HG03159 (cell line): Measurements from ENCODE around the gene DRC7.
"Not testable (repeated sequence)": the region's sequence is repeated elsewhere in the genome, so short reads cannot be mapped to it uniquely, and the experiment has no call there.

ENCODE experiments used
- ATAC-seq: cut with Tn5 transposase; IDR thresholded peaks from one replicate; pipeline ENCODE4 v1.9.1; 2021; ENCODE audit warnings: mild to moderate bottlenecking, moderate library complexity; ENCODE audit not compliant: unreplicated experiment

DRC7 gene

DNA sequence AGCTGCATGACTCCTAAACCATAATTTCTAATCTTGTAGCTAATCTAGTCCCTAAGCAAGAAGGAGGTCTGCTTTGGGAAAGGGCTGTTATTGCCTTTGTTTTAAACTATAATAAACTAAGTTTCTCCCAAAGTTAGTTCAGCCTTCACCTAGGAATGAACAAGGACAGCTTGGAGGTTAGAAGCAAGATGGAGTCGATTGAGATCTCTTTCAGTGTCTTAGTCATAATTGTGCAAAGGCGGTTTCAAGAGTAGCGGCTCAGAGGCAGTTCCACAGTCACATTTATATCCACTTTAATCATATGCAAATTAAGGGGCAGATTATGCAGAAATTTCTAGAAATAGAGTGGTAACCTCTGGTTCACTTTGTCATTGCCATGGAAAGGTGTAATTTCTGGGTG lies 17.4 kb downstream of the DRC7 start:
- ATAC-seq: no peak

DNA sequence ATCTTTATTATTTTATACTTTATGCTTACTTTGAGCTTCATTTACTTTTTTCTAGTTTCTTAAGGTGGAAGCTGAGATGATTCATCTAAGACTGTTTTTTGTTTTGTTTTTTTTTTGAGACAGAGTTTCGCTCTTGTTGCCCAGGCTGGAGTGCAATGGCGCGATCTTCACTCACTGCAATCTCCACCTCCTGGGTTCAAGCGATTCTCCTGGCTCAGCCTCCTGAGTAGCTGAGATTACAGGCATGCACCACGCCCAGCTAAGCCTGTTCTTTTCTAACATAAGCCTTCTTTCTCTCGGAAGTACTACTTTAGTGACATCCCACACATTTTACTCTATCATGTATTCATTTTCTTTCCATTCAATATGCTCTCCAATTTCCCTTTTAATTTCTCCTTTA lies 18.0 kb downstream of the DRC7 start:
- ATAC-seq: not testable (repeated sequence)

DNA sequence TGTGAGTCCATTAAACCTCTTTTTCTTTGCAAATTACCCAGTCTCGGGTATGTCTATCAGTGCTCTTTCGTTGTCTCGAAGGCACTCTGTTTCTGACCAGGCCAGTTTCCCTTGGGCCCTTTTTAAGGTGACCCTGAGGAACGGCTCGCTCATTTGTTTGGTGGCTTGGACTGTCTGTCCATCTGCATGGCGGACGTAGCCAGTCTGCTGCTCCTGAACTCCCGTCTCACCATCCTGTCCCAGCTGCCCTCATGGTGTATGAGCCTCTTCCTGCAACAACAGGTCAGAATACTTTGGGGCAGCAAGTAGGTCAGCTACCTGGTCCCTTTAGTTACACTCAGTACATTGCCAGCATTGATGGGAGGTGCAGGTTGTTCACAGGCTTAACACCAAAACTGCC lies 19.0 kb downstream of the DRC7 start:
- no peak for ATAC-seq

DNA sequence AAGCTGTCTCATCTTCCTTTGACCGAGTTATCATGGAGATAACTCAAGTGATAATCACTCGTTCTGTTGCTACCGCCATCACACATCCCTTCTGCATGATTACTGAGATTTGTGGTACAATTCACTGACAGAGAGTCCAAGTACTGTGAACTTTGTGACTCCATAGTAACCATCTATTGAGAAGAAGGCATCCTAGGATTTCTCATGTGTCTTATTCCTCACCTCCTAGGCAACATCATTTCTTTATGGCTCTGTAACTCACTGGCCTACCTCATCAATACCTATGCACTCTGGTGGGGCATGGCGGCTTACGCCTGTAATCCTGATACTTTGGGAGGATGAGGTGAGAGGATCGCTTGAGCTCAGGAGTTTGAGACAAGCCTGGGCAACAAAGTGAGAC lies 19.4 kb downstream of the DRC7 start:
- no peak for ATAC-seq

DNA sequence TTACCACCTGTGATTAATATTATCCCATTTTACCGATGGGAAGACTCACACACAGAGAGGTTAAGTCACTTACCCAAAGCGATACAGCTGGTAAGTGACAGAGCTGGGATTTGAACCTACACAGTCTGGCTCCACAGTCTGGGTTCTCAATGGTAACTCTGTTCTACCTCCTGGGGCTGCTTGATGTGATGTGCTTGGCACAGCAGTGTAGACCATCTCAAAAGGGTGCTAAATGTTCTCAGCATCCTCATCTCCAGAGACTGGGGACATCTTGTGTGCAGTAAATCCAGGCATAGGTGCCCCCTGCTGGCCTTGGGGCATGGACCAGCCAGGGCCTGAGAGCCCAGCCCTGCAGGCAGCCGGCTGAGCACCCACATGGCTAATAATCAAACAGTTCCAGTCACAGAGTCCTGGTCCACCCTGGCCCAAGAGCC lies 25.6 kb downstream of the DRC7 start:
- no peak for ATAC-seq

DNA sequence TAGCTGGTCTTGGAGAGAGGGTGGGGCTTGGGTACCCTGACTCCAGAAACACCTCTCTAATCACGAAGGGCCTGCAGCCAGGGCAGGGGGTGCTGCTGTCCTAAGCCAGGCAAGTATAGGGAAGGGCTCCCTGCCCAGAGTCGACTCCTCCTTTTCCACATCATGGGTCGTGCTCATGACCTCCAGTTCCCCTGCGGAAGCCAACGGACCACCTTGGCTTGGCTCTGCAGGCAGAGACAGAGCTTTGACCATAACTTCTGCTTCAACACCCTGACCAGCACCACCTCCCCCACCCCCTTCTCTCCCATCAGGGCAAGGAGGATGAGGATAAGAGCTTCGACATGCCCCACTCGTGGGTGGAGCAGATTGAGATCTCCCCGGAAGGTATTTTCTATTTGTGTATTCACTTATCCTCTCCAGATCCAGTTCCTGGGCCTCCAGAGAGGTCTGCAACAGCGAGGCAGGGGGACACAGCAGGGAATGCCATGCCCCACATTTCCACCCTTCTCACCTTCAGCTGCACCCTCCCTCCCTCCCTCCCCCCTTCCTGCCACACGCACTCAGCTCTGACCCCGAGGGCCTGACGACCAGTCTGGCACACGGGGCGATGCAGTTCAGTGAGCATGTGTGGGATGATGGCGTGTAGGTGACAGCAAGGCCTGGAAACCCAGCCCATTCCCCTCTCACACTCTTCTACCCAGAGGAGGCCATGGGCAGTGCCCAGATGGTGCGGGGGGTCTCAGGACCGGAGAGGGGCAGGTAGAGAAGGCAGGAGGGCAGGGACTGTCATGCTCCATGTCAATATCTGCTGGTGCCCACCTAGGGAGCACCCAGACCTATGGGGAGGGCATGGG lies 27.0 kb downstream of the DRC7 start:
- ATAC-seq: no peak

DNA sequence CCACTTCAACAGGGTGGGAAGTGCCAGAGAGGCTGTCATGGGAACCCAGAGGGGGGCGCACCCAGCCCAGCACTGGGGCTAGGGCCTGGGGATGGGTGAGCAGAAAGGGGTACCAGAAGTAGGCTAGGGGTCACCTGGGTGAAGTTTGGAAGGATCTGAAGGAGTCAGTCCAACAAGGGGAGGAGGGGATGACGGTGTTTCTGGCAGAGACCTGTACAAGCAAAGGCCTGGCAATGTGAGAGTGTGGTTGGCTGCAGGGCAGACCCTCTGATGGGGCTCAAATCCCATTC lies 27.5 kb downstream of the DRC7 start:
- ATAC-seq: no peak

DNA sequence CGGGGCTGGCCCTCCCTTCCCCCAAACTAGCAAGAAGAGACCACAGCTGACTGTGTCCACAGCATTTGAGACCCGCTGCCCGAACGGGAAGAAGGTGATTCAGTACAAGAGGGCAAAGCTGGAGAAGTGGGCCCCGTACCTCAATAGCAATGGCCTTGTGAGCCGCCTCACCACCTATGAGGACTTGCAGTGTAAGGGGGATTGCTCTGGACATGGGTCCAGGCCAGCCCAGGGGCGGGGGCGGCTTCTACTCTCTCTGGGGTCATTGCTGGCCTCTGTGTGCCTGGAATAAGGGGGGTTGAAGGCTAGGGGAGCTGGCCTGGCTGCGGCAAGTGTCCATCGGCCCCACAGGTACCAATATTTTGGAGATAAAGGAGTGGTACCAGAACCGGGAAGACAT lies 28.0 kb downstream of the DRC7 start:
- no peak for ATAC-seq

DNA sequence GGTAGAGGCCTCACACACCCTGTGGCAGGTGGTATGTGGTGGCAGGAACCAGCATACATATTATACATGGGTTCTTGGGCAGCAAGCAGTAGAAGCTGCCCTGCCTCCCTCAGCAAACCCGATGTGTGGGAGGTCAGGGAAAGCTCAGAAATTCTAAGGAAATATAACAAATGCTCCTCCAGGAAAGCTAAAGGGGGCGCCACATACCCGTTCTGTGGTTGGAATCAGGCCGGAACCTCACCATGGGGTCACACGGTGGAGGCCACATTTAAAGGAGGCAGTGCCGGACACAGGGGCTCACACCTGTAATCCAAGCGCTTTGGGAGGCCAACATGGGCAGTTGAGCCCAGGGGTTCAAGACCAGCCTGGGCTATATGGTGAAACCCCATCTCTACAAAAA lies 28.6 kb downstream of the DRC7 start:
- ATAC-seq: no peak

DNA sequence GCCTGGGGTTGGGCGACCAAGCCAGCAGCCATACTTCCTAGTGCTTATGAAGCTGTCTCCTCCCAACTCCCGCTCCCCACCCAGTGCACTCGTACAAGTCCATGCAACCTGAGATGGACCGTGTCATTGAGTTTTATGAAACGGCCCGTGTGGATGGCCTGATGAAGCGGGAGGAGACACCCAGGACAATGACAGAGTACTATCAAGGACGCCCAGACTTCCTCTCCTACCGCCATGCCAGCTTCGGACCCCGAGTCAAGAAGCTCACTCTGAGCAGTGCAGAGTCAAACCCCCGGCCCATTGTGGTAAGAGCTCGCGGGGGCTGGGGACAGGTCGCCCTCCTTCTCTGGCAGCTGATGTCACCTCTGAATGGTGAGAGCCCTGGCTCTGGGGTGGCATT lies 29.9 kb downstream of the DRC7 start:
- ATAC-seq: no peak

DNA sequence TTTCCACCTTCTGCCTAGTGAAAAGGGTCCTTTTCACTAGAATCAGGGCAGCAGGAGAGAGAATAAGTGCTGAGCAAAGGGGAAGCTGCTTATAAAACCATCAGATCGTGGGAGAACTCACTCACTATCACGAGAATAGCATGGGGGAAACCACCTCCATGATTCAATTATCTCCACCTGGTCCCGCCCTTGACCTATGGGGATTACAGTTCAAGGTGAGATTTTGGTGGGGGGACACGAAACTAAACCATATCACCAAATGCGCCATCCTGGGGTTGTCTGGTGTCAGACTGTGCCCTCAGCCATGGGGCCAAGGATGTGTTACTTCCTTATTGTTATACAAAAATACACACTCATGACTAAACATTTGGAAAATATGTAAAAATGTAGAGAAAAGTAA lies 30.5 kb downstream of the DRC7 start:
- no peak for ATAC-seq

DNA sequence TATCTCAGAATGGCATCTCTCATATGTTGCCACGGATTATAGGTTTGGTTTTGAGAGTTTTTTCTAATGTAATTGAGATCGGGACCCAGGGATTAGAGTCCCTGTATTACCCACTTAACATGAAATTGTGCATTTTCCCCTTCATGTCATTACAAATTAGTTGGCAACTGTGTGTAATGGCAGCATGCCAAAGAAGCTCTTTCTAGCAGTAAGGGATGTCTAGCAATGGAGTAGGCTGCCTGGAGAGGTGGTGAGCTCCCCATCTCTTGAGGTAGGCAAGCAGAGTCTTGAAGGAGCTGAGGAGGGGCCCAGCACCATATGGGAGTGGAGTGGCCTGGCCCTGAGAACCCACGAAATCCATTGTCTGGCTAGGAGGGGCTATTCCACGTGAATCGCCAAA lies 30.9 kb downstream of the DRC7 start:
- no peak for ATAC-seq

DNA sequence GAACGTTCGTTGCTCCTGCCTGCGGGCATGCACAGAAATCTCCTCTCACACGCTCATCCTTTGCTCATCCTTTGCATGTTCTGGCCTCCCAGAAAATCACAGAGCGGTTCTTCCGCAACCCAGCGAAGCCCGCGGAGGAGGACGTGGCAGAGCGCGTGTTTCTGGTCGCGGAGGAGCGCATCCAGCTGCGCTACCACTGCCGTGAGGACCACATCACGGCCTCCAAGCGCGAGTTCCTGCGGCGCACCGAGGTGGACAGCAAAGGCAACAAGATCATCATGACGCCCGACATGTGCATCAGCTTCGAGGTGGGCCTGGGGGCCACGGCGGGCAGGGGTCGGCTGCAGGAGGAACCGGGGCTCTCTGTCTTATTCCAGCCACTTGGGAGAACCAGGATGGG lies 31.4 kb downstream of the DRC7 start:
- no peak for ATAC-seq

DNA sequence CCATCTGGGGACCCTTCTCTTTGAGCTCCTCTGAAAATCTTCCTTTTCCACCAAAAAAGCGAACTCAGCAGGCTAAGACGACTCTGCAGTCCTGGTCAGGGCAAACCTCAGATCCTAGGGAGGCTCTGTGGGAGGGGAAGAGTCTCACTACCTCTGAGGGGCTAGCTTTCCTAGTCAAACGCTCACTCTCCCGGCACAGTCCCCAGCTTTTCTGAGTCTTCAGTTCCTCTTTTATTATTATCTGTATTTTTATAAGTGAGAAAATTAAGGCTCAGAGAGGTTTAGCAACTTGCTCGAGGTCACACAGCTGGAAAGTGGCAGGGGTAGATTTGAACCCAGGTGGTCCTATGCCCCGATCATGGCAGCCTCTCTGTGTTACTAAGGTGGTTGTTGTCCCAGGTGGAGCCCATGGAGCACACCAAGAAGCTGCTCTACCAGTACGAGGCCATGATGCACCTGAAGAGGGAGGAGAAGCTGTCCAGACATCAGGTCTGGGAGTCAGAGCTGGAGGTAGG lies 31.9 kb downstream of the DRC7 start:
- no peak for ATAC-seq

DNA sequence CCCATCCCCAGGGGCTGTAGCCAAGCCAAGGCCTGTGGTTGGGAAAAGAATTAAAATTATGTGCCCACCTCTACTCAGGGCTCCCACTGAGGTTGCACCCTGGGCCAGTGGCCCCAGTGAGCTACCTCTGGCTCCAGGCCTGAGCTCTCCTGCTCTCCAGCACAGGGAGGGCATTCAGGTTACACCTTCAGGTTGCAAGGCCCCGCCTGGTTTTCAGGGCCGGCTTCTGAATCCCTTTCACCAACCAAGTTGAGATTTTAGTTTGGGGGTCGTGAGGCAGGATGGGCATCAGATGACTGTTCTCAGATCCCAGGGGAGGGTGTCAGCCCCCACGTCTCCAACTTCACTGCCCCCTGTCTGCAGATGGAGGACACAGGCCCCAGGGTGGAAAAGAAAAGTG lies 33.0 kb downstream of the DRC7 start:
- ATAC-seq: no peak

DNA sequence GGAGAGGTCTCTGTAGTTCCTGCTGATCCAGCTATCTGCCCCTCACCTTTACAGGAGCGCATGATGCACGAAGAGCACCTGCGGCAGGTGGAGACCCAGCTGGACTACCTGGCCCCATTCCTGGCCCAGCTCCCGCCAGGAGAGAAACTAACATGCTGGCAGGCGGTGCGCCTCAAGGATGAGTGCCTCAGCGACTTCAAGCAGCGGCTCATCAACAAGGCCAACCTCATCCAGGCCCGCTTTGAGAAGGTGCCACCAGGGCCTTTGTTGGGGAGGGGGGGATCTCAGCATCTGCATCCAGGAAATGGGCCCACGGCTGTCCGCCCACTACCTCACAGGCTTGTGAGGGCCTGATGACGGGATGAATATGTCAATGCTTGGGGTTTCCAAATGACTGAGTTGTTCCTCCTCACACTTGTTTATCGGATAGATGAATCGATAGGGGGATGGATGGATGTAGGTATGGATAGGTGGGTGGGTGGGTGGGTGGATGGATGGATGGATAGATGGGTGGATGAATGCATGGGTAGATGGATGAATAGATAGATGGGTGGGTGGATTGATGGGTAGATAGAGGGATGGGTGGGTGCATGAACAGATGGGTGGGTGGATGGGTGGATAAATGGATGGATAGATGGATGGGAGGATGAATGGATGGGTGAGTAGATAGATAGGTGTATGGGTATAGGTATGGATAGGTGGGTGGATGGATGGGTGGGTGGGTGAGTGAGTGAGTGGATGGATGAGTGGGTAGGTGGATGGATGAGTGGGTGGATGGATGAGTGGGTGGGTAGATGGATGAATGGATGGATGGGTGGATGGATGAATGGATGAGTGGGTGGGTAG lies 34.0 kb downstream of the DRC7 start:
- ATAC-seq: no peak

DNA sequence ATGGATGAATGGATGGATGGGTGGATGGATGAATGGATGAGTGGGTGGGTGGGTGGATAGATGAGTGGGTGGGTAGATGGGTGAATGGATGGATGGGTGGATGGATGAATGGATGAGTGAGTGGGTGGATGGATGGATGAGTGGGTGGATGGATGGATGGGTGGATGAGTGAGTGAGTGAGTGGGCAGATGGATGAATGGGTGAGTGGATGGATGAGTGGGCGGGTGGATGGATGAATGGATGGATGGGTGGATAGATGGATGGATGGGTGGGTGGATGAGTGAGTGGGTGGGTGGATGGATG lies 34.5 kb downstream of the DRC7 start:
- ATAC-seq: no peak

DNA sequence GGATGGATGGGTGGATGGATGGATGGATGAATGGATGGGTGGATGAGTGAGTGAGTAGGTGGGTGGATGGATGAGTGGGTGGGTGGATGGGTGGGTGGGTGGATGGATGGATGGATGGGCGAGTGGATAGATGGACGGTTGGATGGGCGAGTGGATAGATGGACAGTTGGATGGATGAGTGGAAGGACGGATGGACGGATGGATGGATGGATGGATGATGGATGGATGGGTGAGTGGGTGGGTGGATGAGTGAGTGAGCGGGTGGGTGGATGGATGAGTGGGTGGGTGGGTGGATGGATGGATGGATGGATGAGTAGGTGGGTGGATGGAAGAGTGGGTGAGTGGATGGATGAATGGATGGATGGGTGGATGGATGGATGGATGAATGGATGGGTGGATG lies 35.2 kb downstream of the DRC7 start:
- ATAC-seq: not testable (repeated sequence)

DNA sequence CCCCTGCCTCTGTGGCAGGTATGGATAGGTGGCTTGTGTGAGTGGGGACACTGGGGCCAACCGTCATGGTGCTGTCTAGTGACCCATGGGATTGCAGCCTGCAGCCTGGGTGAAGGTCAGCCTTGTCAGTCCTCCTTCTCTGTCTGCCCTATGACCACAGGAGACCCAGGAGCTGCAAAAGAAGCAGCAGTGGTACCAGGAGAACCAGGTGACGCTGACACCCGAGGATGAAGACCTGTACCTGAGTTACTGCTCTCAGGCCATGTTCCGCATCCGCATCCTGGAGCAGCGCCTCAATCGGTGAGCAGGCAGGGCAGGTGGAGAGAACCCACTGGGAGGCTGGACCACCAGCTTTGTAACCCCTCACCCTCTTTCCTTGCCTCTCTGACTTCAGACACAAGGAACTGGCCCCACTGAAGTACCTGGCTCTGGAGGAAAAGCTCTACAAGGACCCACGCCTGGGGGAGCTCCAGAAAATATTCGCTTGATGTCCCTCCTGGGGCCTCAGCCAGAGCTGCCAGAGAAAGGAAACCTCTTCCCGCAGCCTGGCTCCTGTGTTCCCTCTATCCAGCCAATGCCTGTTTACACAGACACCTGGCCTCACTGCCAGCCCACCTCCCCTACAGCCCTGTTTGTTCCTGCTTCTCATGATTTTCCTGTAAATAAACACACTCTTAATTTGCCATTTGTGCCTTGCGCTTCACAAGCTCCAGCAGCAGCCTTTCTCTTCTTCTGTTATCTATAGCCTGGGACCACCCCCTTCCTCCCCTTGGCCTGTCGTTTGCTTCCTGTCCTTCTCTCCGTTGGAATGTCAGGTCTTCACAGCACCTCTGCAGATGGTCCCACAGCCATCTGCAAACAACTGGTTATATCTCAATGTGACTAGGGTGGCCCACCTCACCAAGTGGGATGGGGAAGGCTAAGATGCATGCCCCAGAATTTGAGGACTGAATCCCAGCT lies 36.4 kb downstream of the DRC7 start:
- no peak for ATAC-seq

DNA sequence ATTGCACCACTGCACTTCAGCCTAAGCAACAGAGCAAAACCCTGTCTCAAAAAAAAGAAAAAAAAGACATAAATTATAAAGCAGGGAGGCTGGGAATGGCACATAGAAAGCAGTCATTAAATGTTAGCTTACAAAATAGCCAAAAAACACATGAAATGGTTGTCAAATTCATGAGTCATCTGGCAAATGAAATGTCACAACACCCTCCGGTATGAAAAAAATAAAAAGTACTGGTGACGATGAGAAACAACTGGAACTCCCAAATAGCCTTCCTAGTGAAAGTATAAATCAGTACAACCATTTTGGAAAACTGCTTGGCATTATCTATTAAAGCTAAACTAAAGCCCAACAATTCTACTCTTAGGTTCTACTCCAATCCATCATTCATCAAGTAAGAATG lies 37.4 kb downstream of the DRC7 start:
- ATAC-seq: no peak

DNA sequence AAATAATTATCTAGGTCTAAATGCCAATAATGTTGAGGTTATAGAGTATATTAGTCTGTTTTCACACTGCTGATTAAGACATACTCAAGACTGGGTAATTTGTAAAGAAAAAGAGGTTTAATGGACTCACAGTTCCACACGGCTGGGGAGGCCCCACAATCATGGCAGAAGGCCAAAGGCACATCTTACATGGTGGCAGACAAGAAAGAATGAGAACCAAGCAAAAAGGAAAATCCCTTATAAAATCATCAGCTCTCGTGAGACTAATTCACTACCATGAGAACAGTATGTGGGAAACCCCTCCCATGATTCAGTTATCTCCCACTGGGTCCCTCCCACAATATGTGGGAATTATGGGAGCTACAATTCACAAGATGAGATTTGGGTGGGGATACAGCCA lies 38.1 kb downstream of the DRC7 start:
- ATAC-seq: no peak
